Mucosa of stomach (tissue), 1 donor: Measurements from ENCODE around the gene AEBP1.

Experiments
- H3K27me3 ChIP-seq: one replicate; pipeline ENCODE4 v1.7.0; 2013; ENCODE audit warnings: mild to moderate bottlenecking, low read length; ENCODE audit not compliant: control insufficient read depth, insufficient read depth
- H3K36me3 ChIP-seq: one replicate; pipeline ENCODE4 v1.7.0; 2013; ENCODE audit warnings: low read length; ENCODE audit not compliant: control insufficient read depth, insufficient read depth
- H3K4me1 ChIP-seq: one replicate; pipeline ENCODE4 v1.7.0; 2013; ENCODE audit warnings: mild to moderate bottlenecking, low read length; ENCODE audit not compliant: control insufficient read depth, insufficient read depth
- H3K4me3 ChIP-seq: one replicate; pipeline ENCODE4 v1.7.0; 2013; ENCODE audit warnings: low read length
- H3K9ac ChIP-seq: one replicate; pipeline ENCODE4 v1.7.0; 2013; ENCODE audit warnings: mild to moderate bottlenecking, low read length, moderate library complexity
- H3K9me3 ChIP-seq: one replicate; pipeline ENCODE4 v1.7.0; 2013; ENCODE audit warnings: mild to moderate bottlenecking, low read length, moderate library complexity; ENCODE audit not compliant: control insufficient read depth
- donor health status: Pancreatic carcinoma.

AEBP1 gene

DNA sequence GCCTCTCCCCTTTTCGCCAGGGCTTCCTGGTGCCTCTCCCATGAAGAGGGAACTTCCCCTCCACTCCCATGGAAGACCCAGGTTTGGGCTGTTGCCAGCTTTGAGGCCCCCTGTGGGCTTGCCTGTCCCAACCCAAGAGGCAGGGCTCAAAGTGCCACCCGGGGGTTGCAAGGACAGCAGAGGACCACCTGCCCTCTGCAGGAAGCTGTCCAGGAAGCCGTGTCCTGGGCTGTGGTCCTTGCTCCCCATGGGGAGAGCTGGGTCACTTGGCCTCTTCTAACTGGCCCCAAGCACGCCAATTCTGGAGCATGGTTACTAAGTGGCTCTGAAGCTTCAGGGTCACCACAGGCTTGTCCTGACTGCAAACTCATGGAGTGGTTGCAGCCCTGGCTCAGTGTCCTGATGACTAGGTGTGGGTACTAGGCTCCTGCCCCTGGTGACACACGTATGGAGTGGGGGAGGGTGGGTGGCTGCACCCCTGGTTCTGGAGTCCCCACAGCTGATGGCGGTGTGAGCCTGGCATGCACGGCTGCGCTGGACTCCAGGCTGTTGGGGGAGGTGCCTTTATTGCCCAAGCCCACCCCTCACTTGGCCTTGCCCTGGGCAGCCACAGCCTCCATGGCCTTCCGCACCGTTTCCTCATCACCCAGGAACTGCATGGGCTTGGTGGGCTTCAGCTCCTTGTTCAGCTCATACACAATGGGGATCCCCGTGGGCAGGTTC is 41.8 kb upstream of the AEBP1 start:
- no peak overlapping the region for H3K9ac ChIP-seq
- no peaks in the 10 kb centered on the region for H3K9me3 ChIP-seq
- H3K27me3 ChIP-seq: peaks cover 13% of the 10 kb centered on the region
- H3K4me3 ChIP-seq: no peak overlapping the region
- H3K4me1 ChIP-seq: peaks cover 16% of the 10 kb centered on the region
- H3K36me3 ChIP-seq: peaks cover 11% of the 10 kb centered on the region

- no peaks in the 10 kb centered on the region for H3K9me3 ChIP-seq
- H3K36me3 ChIP-seq: peaks cover 11% of the 10 kb centered on the region
- no peak overlapping the region for H3K4me3 ChIP-seq
- H3K4me1 ChIP-seq: peaks cover 15% of the 10 kb centered on the region
- H3K27me3 ChIP-seq: peaks cover 13% of the 10 kb centered on the region
- H3K9ac ChIP-seq: no peak overlapping the region
These were observed 41.2 kb upstream of the AEBP1 start for GRCh38 chr7:44062903-44063295.

- peaks cover 11% of the 10 kb centered on the region for H3K36me3 ChIP-seq
- no peak overlapping the region for H3K9ac ChIP-seq
- peaks cover 12% of the 10 kb centered on the region for H3K4me1 ChIP-seq
- peaks cover 13% of the 10 kb centered on the region for H3K27me3 ChIP-seq
- no peak overlapping the region for H3K4me3 ChIP-seq
- H3K9me3 ChIP-seq: no peaks in the 10 kb centered on the region
These were observed 40.6 kb upstream of the AEBP1 start for GRCh38 chr7:44063547-44063893.

DNA sequence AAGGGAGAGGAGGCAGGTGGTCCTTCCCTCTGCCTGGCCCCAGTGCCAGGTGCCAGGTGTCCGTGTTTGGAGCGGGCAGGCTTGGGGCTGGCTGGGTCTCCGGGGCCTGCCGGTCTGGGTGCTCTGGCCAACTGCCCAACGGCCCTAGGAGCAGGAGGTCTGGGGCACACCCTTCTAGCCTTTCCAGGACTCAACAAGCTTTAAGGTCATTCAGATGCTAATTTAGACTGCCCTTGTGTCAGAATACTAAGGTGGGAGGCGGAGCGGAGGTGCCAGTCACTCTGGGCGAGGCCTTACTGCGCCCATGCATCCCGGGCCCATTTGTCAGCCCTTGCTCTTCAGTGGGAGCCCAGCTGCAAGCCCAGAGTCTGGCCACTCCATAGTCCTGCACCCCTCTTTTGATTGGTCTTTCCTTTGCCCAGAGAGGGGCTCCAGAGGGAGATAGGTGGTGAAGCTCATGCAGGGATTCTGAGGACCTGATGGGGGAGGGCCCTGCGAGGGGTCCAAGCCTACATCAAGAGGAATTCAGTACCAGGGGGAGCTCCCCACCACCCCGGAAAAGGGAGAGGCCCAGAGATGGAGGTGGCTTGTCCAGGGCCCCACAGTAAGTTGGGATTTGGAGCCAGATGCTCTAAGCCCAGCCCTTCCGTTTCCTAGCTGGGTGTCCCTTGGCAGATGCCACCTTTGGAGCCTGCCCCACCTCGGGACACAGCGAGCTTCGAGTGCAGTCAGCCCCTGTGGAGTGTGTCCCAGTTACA is 40.1 kb upstream of the AEBP1 start:
- no peaks in the 10 kb centered on the region for H3K9me3 ChIP-seq
- H3K27me3 ChIP-seq: peaks cover 13% of the 10 kb centered on the region
- peaks cover 9% of the 10 kb centered on the region for H3K36me3 ChIP-seq
- no peak overlapping the region for H3K9ac ChIP-seq
- no peak overlapping the region for H3K4me3 ChIP-seq
- H3K4me1 ChIP-seq: peaks cover 12% of the 10 kb centered on the region

GRCh38 chr7:44064791-44065430 is 39.2 kb upstream of the AEBP1 start:
- H3K36me3 ChIP-seq: peaks cover 5% of the 10 kb centered on the region
- peaks cover 13% of the 10 kb centered on the region for H3K27me3 ChIP-seq
- peaks cover 12% of the 10 kb centered on the region for H3K4me1 ChIP-seq
- H3K9ac ChIP-seq: no peak overlapping the region
- no peaks in the 10 kb centered on the region for H3K9me3 ChIP-seq
- no peak overlapping the region for H3K4me3 ChIP-seq

DNA sequence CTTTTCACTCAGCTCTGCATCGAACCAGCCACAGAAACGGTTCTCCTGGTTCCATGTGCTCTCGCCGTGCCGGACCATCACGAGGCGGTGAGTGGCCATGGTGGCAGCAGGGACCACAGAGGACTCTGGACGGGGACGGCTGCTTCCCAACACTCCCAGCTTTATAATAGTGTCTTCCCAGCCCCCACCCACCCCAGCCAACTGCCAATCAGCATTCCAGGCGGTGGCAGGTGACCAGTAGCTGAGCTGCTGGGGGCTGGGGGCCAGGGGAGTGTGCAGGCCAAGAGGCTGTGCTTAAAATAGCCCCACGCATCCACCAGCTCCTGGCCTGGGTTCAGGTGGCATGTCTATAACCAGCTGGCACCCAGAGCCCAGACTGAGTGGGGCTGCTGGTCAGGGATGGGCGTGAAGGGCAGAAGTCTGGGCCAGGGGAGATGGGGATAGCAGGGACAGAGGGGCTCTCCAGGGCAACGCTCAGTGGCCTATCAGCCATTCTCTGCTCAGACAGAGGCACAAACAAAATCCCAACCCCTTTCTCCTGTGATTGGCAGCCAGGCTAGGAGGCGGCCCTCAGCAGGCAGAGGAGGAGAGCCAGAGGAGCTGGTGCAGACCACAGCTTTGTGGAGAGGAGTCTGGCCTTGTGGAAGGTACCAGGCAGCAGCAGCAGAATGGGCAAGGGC is 38.6 kb upstream of the AEBP1 start, which contains the start of gene PGAM2:
TSS of gene PGAM2 (minus strand) at position 137 of the 680 bp plus-strand sequence. CDS start at position 99, 38 bp downstream.
- Histone ChIP-seq H3K9me3 (no peaks in the 10 kb centered on the region), H3K9ac (no peak within 1 kb of the TSS), H3K36me3 (peaks cover 5% of the 10 kb centered on the region), H3K4me1 (peaks cover 12% of the 10 kb centered on the region), H3K27me3 (peaks cover 13% of the 10 kb centered on the region), H3K4me3 (no peak within 1 kb of the TSS)

DNA sequence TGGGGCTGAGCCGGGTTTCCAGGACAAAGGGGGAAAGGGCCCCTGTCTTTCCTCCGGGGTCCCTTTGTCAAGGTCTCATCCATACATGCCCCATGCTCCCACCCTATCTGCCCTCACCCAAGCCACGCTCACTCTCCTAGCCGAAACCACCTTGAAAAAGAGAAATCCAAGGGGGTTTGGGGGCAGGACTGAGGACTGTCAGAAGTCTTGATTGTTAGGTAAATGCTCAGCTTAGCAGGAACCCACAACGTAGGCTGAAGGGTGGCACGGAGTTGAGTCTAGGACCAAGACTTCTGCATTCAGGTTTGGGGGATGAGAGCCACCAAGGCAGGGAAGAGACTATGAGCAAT is 38.1 kb upstream of the AEBP1 start:
- H3K36me3 ChIP-seq: peaks cover 5% of the 10 kb centered on the region
- no peak overlapping the region for H3K9ac ChIP-seq
- peaks cover 15% of the 10 kb centered on the region for H3K4me1 ChIP-seq
- no peaks in the 10 kb centered on the region for H3K9me3 ChIP-seq
- no peak overlapping the region for H3K4me3 ChIP-seq
- H3K27me3 ChIP-seq: peaks cover 13% of the 10 kb centered on the region

- Histone ChIP-seq H3K9ac (no peak overlapping the region), H3K27me3 (peaks cover 13% of the 10 kb centered on the region), H3K9me3 (no peaks in the 10 kb centered on the region), H3K4me3 (no peak overlapping the region), H3K36me3 (peaks cover 5% of the 10 kb centered on the region), H3K4me1 (peaks cover 20% of the 10 kb centered on the region)
These were observed 37.6 kb upstream of the AEBP1 start for GRCh38 chr7:44066494-44067063.

DNA sequence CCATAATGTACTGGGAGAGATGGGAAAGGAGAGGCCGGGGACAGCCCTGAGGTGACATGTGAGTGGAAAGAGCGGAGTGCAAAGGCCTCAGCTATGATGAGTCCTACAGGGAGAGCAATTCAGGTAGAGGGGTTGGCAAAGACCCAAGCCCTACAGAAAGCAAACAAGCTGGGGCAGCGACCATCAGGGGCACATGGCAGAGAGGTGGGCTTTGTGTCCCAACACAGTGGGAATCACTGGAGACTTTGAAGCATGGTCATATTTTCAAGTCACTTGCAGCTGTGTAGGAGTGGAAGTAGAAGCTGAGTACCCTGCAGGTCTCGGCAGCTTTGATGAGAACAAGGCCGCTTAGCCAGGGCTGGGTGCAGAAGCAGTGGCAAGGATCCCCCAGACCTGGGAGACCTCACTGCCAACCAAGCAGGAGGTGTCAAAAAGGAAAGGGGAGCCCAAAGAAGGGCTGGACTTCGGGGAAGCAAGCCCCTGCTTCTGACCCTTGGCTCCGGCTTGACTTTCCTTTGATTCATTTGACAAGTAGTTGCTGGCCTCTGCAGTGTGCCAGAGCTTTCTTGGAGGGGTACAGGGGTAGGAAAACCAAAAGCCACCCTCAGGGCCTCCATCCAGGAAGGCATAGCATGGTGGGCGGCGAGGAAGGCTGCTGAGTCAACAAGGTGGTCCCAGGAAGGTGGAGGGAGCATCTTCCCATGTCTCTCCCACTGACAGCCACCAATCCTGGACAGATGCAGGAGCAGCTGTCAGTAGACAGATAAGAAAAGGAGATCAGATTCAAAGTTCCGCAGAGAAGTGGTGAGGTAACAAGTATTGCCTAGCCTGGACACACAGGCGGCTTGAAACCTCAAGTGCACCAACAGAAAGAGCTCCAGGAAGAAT is 36.8 kb upstream of the AEBP1 start:
- H3K9ac ChIP-seq: no peak overlapping the region

DNA sequence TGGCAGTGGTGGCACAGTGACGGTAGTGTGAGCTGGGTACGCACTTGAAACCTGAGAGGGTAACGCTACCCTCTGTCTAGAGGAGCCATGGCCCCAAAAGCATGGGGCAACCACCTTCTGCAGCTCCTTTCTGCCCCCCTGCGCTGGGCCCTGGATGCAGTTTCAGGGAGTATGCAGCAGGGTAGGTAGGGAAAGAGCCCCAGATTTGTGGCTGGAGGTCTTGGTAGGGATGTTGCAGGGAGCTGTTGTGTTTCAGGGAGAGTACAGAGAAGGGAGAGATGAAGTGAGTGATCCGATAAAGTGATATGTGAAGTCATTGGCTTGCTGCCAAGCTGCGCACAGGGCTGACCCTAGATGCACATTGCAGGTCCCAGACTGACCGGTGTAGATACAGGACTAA is 36.1 kb upstream of the AEBP1 start:
- no peak overlapping the region for H3K4me3 ChIP-seq
- H3K9me3 ChIP-seq: no peaks in the 10 kb centered on the region
- no peaks in the 10 kb centered on the region for H3K36me3 ChIP-seq
- H3K9ac ChIP-seq: no peak overlapping the region
- peaks cover 34% of the 10 kb centered on the region for H3K4me1 ChIP-seq
- H3K27me3 ChIP-seq: peaks cover 13% of the 10 kb centered on the region

More for the DNA sequence above, 36.8 kb upstream of the AEBP1 start:
- Histone ChIP-seq H3K36me3 (peaks cover under 1% of the 10 kb centered on the region), H3K4me1 (peaks cover 27% of the 10 kb centered on the region), H3K4me3 (no peak overlapping the region), H3K27me3 (peaks cover 13% of the 10 kb centered on the region), H3K9me3 (no peaks in the 10 kb centered on the region)
